Testis (tissue), 2 donors: ENCODE measurements around the gene WFS1.

Experiments used
- CTCF ChIP-seq, 3 experiments: fragments of 450-650 bp in 2 of 3; fragments of 200-600 bp in 1 of 3; sonication (generic) in 1 of 3; IDR thresholded peaks; one replicate each; pipeline ENCODE4 v1.5.1; 2016 to 2019; ENCODE audit warnings: antibody characterized with exemption in 3 of 3, mild to moderate bottlenecking in 2 of 3, moderate library complexity in 1 of 3
- POLR2A ChIP-seq: fragments of 450-650 bp; IDR thresholded peaks from one replicate; pipeline ENCODE4 v1.6.1; 2017; ENCODE audit warnings: antibody characterized with exemption, mild to moderate bottlenecking, moderate library complexity

DNA sequence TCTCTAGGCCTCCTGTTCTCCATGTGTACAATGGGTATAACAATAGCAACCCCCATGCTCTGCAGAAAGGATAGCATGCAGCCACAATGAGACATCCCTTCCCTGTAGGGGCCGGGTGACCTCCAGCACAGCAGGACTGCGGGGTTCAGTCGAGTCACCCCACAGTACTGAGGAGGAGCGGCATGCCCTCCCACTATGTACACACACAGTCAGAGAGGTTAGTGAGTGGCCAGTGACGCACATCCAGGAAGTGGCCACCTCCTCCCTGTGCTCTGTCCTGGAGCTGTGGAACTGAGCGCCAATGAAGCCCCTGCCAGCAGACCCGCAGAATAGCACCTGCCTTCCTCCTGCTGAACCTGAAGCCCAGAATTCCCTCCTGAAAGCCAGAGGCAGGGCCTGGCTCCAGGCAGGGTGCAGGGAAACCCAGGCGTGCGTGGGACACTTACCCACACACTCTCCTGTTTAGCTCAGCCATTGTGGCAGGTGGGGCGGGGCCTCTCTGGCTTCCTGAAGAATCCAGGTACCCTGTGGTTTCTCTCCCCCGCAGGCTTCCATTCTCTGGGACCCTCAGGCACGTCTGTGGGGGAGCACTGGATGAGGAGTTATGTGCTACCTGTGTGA lies 50.0 kb downstream of the WFS1 start:
- no peak for TF ChIP-seq POLR2A
- no peak for TF ChIP-seq CTCF (IDR thresholded peaks at IDR 0.05)
